LNCAP (cell line): ENCODE data around the gene NRL.

Source experiments
- TF ChIP-seq, protein P1 (sequence below): fragments of 450-650 bp; IDR thresholded peaks from 2 replicates; pipeline ENCODE4 v1.5.1; 2017; ENCODE audit warnings: mild to moderate bottlenecking

Gene NRL

GRCh38 chr14:24139272-24139934 lies 24.7 kb upstream of the NRL start:
- TF ChIP-seq, protein P1, sequence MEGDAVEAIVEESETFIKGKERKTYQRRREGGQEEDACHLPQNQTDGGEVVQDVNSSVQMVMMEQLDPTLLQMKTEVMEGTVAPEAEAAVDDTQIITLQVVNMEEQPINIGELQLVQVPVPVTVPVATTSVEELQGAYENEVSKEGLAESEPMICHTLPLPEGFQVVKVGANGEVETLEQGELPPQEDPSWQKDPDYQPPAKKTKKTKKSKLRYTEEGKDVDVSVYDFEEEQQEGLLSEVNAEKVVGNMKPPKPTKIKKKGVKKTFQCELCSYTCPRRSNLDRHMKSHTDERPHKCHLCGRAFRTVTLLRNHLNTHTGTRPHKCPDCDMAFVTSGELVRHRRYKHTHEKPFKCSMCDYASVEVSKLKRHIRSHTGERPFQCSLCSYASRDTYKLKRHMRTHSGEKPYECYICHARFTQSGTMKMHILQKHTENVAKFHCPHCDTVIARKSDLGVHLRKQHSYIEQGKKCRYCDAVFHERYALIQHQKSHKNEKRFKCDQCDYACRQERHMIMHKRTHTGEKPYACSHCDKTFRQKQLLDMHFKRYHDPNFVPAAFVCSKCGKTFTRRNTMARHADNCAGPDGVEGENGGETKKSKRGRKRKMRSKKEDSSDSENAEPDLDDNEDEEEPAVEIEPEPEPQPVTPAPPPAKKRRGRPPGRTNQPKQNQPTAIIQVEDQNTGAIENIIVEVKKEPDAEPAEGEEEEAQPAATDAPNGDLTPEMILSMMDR: no peak

DNA sequence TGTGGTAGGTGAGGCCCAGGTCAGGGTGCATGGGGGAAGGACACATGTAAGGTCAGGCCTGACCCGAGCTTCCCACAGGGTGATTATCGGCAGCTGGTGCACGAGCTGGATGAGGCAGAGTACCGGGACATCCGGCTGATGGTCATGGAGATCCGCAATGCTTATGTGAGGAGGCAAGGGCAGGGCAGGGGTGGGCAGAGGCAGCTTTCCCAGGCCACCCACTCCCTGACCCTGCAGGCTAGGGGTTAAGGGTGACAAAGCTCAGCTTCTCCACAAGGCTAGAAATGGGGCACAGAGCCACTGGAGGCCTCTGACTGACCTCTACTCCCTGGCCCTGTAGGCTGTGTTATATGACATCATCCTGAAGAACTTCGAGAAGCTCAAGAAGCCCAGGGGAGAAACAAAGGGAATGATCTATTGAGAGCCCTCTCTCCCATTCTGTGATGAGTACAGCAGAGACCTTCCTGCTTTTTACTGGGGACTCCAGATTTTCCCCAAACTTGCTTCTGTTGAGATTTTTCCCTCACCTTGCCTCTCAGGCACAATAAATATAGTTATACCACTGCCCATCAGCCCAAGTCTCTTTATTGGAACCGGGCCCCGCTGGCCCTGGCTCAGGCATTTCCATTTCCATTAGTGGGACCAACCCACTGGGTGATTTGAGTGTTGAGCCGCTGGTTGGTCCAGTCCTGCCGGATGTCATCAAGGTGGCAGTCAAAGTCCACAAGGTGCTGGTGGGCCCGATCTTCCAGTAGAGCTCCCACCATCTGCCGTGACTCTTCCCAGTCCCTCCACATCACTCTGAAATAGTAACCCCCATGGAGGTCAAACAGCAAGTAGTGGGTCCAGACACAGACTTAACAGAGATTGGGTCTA lies 23.9 kb upstream of the NRL start:
- TF ChIP-seq, protein P1: no peak

DNA sequence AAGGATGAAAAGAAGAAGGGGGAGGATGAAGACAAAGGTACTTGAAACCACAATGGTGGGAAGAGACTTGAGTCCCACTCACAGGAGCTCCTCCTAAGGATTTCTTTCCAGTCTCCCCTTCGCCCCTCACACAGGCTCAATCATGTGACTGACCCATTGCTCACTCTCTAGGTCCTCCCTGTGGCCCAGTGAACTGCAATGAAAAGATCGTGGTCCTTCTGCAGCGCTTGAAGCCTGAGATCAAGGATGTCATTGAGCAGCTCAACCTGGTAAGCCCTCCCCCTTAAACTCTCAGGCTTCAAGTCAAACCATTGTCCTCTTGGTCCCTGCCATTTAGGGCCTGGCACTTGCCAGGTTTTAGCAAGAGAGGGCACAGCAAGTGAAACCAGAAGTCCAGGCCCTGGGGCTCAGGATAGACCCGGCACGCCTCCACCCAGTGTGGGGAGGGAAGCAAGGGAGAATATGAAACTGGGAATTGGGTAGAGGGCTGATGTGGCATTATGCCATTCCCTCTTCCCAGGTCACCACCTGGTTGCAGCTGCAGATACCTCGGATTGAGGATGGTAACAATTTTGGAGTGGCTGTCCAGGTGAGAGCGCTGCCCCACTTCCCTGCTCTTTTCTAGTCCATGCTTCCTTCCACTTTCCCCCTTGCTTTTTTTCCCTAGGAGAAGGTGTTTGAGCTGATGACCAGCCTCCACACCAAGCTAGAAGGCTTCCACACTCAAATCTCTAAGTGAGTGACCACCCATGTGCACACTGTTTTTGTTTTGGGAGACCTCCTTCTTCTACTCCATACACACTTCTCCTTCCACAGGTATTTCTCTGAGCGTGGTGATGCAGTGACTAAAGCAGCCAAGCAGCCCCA lies 23.0 kb upstream of the NRL start:
- TF ChIP-seq, protein P1: no peak

DNA sequence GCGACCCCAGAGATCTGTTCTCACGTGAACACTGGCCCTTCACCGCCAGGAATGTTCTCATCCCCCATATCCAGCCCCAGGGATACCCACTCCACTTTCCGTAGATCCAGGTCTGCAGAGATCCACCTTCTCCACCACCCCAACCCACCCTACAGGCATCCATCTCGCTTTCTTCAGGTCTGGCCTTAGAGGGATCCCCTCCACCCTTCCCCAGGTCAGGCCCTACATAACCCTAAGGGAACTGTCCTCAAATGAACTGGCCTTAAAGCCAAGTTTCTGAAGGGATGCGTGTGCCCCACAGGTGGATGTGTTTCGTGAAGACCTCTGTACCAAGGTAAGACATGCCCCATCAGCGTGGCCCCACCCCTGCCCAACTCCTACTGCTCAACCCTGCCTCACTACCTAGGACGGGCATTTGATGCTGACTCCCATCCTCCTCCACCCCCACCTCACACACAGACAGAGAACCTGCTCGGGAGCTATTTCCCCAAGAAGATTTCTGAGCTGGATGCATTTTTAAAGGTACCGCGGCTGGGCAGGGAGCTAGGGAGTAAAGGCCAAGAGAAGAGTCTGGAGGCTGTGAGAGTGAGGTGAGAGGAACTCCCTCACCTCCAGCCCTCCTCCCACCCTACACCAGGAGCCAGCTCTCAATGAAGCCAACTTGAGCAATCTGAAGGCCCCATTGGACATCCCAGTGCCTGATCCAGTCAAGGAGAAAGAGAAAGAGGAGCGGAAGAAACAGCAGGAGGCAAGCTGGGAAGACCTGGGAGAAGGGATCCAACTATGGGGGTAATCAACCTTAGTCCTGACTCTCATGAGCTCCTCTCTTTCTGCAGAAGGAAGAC lies 22.2 kb upstream of the NRL start:
- TF ChIP-seq, protein P1: no peak

DNA sequence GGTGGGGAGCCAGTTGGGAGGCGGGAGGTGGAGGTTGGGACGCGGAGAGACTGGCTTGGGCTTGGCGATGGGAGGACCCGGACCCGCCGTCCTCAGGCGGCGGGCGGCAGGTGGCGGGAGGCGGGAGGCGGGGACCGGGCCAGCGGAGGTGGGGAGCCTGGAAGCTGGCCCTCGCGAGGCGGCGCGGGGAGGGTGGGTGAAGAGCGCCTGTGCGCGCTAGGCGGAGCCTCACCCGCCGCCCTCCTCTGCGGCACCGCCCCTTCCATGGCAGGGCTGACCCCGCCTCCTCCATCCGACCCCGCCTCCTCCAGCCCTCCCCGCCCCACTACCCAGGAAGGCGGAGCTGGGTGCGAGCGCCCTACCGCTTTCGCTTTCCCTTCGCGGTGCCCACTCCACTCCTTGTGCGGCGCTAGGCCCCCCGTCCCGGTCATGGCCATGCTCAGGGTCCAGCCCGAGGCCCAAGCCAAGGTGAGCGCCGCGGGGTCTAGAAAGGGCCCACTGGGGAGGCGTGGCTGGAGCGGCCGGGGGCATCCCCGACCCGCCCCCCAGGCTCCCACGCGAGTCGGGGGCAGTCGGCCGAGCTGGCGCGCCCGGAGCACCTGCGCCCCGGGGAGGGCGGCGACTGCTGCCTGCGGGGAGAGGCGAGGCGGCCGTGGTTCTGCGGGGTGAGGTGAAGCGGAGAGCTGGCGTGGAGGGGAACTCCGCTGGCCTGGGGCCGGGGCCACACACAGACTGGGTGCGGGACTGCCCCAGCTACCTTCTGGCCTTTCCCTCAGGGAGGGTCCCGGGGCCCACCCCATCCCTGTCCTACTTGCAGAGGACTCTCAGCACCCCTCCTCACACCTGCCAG lies 21.3 kb upstream of the NRL start, which contains the start of gene PSME1:
TSS of gene PSME1 (plus strand) at position 361 of the 850 bp plus-strand sequence. CDS start at position 430, 69 bp downstream.
- TF ChIP-seq, protein P1: no peak

DNA sequence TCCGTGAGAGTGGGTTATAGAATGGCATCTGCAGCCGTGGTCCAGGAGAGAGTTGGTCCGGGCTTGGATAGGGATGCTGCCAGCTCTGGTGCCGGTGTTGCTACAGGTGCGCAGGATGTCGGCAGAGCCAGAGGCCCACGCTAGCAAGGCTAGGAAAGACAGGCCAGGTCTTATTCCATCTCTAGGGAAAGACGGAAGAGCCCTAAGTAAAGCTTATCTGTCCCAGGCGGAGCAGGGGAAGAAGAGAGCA lies 20.8 kb upstream of the NRL start:
- TF ChIP-seq, protein P1: no peak
